ENCODE data around the gene C1orf50.

The C1orf50 gene

GRCh38 chr1:42765832-42766740, 963 bp upstream of the C1orf50 start:
- ChIA-PET POLR2A (interaction anchor here (0.5 to 1.4 kb wide), 13 partner anchors 7 to 181 kb away, joined by 3 to 6 read pairs (median 3); partner anchors contain the start of genes SVBP, TMEM269, YBX1 and ZNF691), CTCF (interaction anchor here (0.7 to 6.3 kb wide), 19 partner anchors 8 to 752 kb away, joined by 3 to 59 read pairs (median 4); partner anchors contain the start of genes TMEM269, YBX1 and ZNF691)
- peak; percentile 53 for DNase-seq (ENCODE audit: extremely low spot score)

GRCh38 chr1:42767510-42768000, 506 bp downstream of the C1orf50 start:
- no peak for DNase-seq (ENCODE audit: extremely low spot score)
- ChIA-PET POLR2A (interaction anchor here (0.9 to 1.4 kb wide), 8 partner anchors 8 to 85 kb away, joined by 3 to 5 read pairs (median 3); partner anchors contain the start of genes SVBP and ZNF691), CTCF (interaction anchor here (0.8 to 6.3 kb wide), 16 partner anchors 10 to 594 kb away, joined by 3 to 59 read pairs (median 4); partner anchors contain the start of genes TMEM269 and ZNF691)
- TF ChIP-seq CTCF (IDR thresholded peaks at IDR 0.05; ENCODE audit: control extremely low read depth, extremely low read depth, low read depth, missing control alignments), result no peak

More at GRCh38 chr1:42765832-42766740, 963 bp upstream of the C1orf50 start:
- peak; percentile 30 for TF ChIP-seq CTCF (IDR thresholded peaks at IDR 0.05; ENCODE audit: control extremely low read depth, extremely low read depth, low read depth, missing control alignments)

- TF ChIP-seq CTCF (IDR thresholded peaks at IDR 0.05; ENCODE audit: control extremely low read depth, extremely low read depth, low read depth, missing control alignments), result no peak
- no peak for DNase-seq (ENCODE audit: extremely low spot score)
- ChIA-PET POLR2A (no interaction called here), CTCF (interaction anchor here (0.9 to 6.3 kb wide), 5 partner anchors 10 to 313 kb away, joined by 3 to 59 read pairs (median 8); no protein-coding TSS in a partner anchor)
Observed at GRCh38 chr1:42768172-42768571, 1.1 kb downstream of the C1orf50 start.

- POLR2A ChIA-PET, result no interaction called here
- DNase-seq (ENCODE audit: extremely low spot score), result no peak
- CTCF ChIA-PET, result interaction anchor here (1.8 to 6.3 kb wide), 3 partner anchors 9 to 304 kb away, joined by 6 to 59 read pairs (median 39); no protein-coding TSS in a partner anchor
- no peak for TF ChIP-seq CTCF (IDR thresholded peaks at IDR 0.05; ENCODE audit: control extremely low read depth, extremely low read depth, low read depth, missing control alignments)
Observed at GRCh38 chr1:42769811-42770210, 2.8 kb downstream of the C1orf50 start.

- no peak for DNase-seq (ENCODE audit: extremely low spot score)
- TF ChIP-seq CTCF (IDR thresholded peaks at IDR 0.05; ENCODE audit: control extremely low read depth, extremely low read depth, low read depth, missing control alignments), result no peak
- ChIA-PET CTCF (interaction anchor here (12.6 kb wide), 1 partner anchor 299 kb away, joined by 178 read pairs; no protein-coding TSS in a partner anchor), POLR2A (no interaction called here)
Observed at GRCh38 chr1:42773420-42773819, 6.4 kb downstream of the C1orf50 start.

GRCh38 chr1:42774928-42775526, 8.0 kb downstream of the C1orf50 start:
- POLR2A ChIA-PET, result interaction anchor here (0.7 to 1.3 kb wide), 3 partner anchors 8 to 178 kb away, joined by 3 to 4 read pairs (median 3); partner anchors contain the start of genes C1orf50, P3H1 and ZNF691
- no peak for TF ChIP-seq CTCF (IDR thresholded peaks at IDR 0.05; ENCODE audit: control extremely low read depth, extremely low read depth, low read depth, missing control alignments)
- DNase-seq (ENCODE audit: extremely low spot score), result no peak
- CTCF ChIA-PET, result interaction anchor here (0.7 to 12.6 kb wide), 3 partner anchors 9 to 298 kb away, joined by 4 to 178 read pairs (median 4); no protein-coding TSS in a partner anchor

Measured in GM10248 (cell line).